Endothelial cell of umbilical vein (primary cell): ENCODE measurements around the gene DLL3. TPM values are rescaled to one million over a fixed set of nuclear protein-coding genes. Genes with fewer than 3 reads are reported as not detected.

Experiments
- BruUV-seq: library from RNA; stranded (reverse); fragments of 400-500 nt; replicated peaks from 2 replicates; lab custom pipeline; 2021; lab: Mats Ljungman, UMichigan
- CTCF ChIA-PET: fragments of 300-600, 350-600 bp; sonication (Branson Sonifier 250); formaldehyde crosslinking; loops from one replicate; lab custom pipeline; 2021; ENCODE audit warnings: antibody characterized with exemption, inconsistent platforms; lab: Charles Lee
- POLR2A ChIA-PET: fragments of 300-600, 350-600 bp; sonication (Branson Sonifier 250); formaldehyde crosslinking; loops from one replicate; lab custom pipeline; 2021; ENCODE audit warnings: antibody characterized with exemption, inconsistent platforms; lab: Charles Lee
- DNase-seq: peaks from one replicate; pipeline ENCODE4 v3.0.0-alpha.2; 2011; ENCODE audit warnings: low read depth, low spot score
- FAIRE-seq: peaks from 2 replicates; lab custom pipeline; 2011; peaks lifted over from hg19 to GRCh38; lab: Jason Lieb, UNC
- H2AFZ ChIP-seq: 2 replicates; pipeline ENCODE4 v1.6.0; 2012; ENCODE audit warnings: low read depth, low read length, control low read depth, inconsistent platforms
- H3K27ac ChIP-seq: 2 replicates; pipeline ENCODE4 v1.5.1; 2011; ENCODE audit warnings: low read depth, mild to moderate bottlenecking, control low read depth, low read length, moderate library complexity; ENCODE audit not compliant: insufficient read depth
- H3K27me3 ChIP-seq, 2 experiments: 2 replicates each; pipeline versions ENCODE4 v1.6.0 to v1.6.1; 2011; ENCODE audit warnings: low read length in 2 of 2, mixed read lengths in 1 of 2; ENCODE audit not compliant: control insufficient read depth in 2 of 2, insufficient read depth in 2 of 2
- H3K36me3 ChIP-seq, 2 experiments: 2 replicates in 1 of 2; 3 replicates in 1 of 2; pipeline ENCODE4 v1.5.1; 2011; ENCODE audit warnings: low read length in 2 of 2, mild to moderate bottlenecking in 1 of 2, moderate library complexity in 1 of 2; ENCODE audit not compliant: control insufficient read depth in 2 of 2, insufficient read depth in 2 of 2; ENCODE audit errors: extremely low read depth in 1 of 2
- H3K4me1 ChIP-seq: 3 replicates; pipeline ENCODE4 v1.5.1; 2011; ENCODE audit warnings: mild to moderate bottlenecking, low read length; ENCODE audit not compliant: control insufficient read depth, insufficient read depth; ENCODE audit errors: extremely low read depth
- H3K4me2 ChIP-seq: 2 replicates; pipeline ENCODE4 v1.6.1; 2011; ENCODE audit warnings: low read length, control low read depth, mixed read lengths; ENCODE audit not compliant: insufficient read depth
- H3K4me3 ChIP-seq, 3 experiments: fragments of 200-600 bp in 1 of 3; sonication (generic), shearing (Covaris generic) in 1 of 3; replicated peaks in 1 of 3; 2 replicates each; pipeline ENCODE4 v1.5.1; 2011 to 2016; ENCODE audit warnings: control low read depth in 3 of 3, low read length in 3 of 3, mild to moderate bottlenecking in 2 of 3, inconsistent platforms in 1 of 3, low read depth in 1 of 3, moderate library complexity in 1 of 3; ENCODE audit not compliant: insufficient read depth in 1 of 3
- H3K79me2 ChIP-seq: 2 replicates; pipeline ENCODE4 v1.6.0; 2012; ENCODE audit warnings: low read length, inconsistent platforms; ENCODE audit not compliant: control insufficient read depth, insufficient read depth
- H3K9ac ChIP-seq: replicated peaks from 2 replicates; pipeline ENCODE3; 2011; ENCODE audit warnings: low read length, control low read depth; ENCODE audit not compliant: insufficient read depth; ENCODE audit errors: extremely low read depth
- H3K9me1 ChIP-seq: replicated peaks from 3 replicates; pipeline ENCODE4 v1.6.0; 2011; ENCODE audit warnings: mild to moderate bottlenecking, low read length; ENCODE audit not compliant: control insufficient read depth, insufficient read depth; ENCODE audit errors: extremely low read depth
- H3K9me3 ChIP-seq: replicated peaks from 2 replicates; pipeline ENCODE4 v1.5.1; 2012; ENCODE audit warnings: low read length, inconsistent platforms; ENCODE audit not compliant: control insufficient read depth, insufficient read depth
- H4K20me1 ChIP-seq: replicated peaks from 2 replicates; pipeline ENCODE3; 2011; ENCODE audit warnings: mild to moderate bottlenecking, low read length; ENCODE audit not compliant: control insufficient read depth, insufficient read depth; ENCODE audit errors: extremely low read depth
- EZH2 ChIP-seq: IDR thresholded peaks from 2 replicates; pipeline ENCODE4 v1.6.1; 2012; ENCODE audit warnings: borderline replicate concordance, low read depth, mild to moderate bottlenecking, moderate library complexity, low read length, inconsistent platforms; ENCODE audit not compliant: severe bottlenecking
- FOS ChIP-seq: IDR thresholded peaks from 2 replicates; pipeline ENCODE4 v1.6.1; 2011; ENCODE audit warnings: mild to moderate bottlenecking, low read length, moderate library complexity, borderline replicate concordance; ENCODE audit not compliant: insufficient read depth
- GATA2 ChIP-seq: IDR thresholded peaks from 2 replicates; pipeline ENCODE4 v1.7.0; 2011; ENCODE audit warnings: low read depth, mild to moderate bottlenecking, moderate library complexity, mixed read lengths, low read length; ENCODE audit not compliant: insufficient read length, insufficient read depth
- JUN ChIP-seq: IDR thresholded peaks from 2 replicates; pipeline ENCODE4 v1.6.1; 2011; ENCODE audit warnings: borderline replicate concordance, low read depth; ENCODE audit not compliant: insufficient read length, insufficient read depth
- MYC ChIP-seq: IDR thresholded peaks from one replicate; pipeline ENCODE4 v1.6.1; 2011; ENCODE audit warnings: mild to moderate bottlenecking, low read depth, low read length
- POLR2AphosphoS5 ChIP-seq: IDR thresholded peaks from 2 replicates; pipeline ENCODE4 v1.6.1; 2012; ENCODE audit warnings: low read depth, mild to moderate bottlenecking, control low read depth, low read length, moderate library complexity; ENCODE audit not compliant: insufficient read depth
- dilution Hi-C: fragments of 300-500 bp; cut with MboI; formaldehyde crosslinking; loops from one replicate; pipeline ENCODE4 v1.15.0; 2019; ENCODE audit warnings: low sequenced_read_pairs; ENCODE audit not compliant: extremely low pct_ligation_motif_present
- intact Hi-C: fragments of 100-400 bp; cut with micrococcal nuclease; formaldehyde crosslinking; loops from one replicate; pipeline ENCODE4 v1.10.0; 2022
- polyA plus RNA-seq, 4 experiments: library from polyadenylated mRNA; depleted of rRNA in 3 of 4; stranded (reverse) in 3 of 4; unstranded in 1 of 4; fragments of >200 nt; gene quantifications; 2 replicates each; pipeline versions ENCODE4 v1.2.1 to v1.2.3, GENCODE V29; 2011 to 2012; ENCODE audit warnings: missing spikeins in 1 of 4
- total RNA-seq: library from RNA; stranded (reverse); gene quantifications from 2 replicates; pipeline ENCODE4 v1.2.3, GENCODE V29; 2021
- TF ChIP-seq, protein P1 (sequence below): IDR thresholded peaks from 2 replicates; pipeline ENCODE4 v1.6.1; 2011; ENCODE audit not compliant: insufficient read depth, insufficient read length
- TF ChIP-seq, protein P2 (sequence below), 2 donors: IDR thresholded peaks; 1 replicate in 1 of 2; 2 replicates in 1 of 2; pipeline ENCODE4 v1.5.1; 2011; ENCODE audit warnings: low read length in 2 of 2, mild to moderate bottlenecking in 2 of 2, moderate library complexity in 2 of 2, control low read depth in 1 of 2, inconsistent platforms in 1 of 2, low read depth in 1 of 2; ENCODE audit not compliant: insufficient read depth in 1 of 2; ENCODE audit errors: extremely low read depth in 1 of 2

Gene DLL3
- total and polyA plus RNA-seq, 2 donors (not counting 3 experiments of a cell fraction or from before 2014, with no cell fraction given): 0.40 to 0.73 TPM

DNA sequence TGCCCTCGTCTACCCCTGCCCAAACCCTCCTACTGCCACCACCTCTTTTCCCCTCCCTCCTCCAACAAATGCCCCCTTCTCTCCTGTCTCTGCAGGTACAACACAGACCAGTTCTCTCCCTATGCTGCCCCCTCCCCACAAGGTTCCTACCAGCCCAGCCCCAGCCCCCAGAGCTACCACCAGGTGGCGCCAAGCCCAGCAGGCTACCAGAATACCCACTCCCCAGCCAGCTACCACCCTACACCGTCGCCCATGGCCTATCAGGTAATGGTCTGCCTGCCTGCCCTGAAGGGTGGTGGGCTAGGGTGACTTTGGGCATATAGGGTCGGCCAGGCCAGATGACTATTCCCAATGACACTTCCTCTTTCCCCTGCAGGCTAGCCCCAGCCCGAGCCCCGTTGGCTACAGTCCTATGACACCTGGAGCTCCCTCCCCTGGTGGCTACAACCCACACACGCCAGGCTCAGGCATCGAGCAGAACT lies 24.6 kb upstream of the DLL3 start:
- ChIA-PET CTCF (interaction anchor here (0.6 to 3.9 kb wide), 29 partner anchors 10 to 1953 kb away, joined by 3 to 80 read pairs (median 4); partner anchors contain the start of genes B3GNT8, DLL3, EID2 and EID2B), POLR2A (no interaction called here)
- H3K27ac ChIP-seq: no peak overlapping the region
- H3K9me3 ChIP-seq: no peaks in the 10 kb centered on the region
- no peak overlapping the region for H3K4me3 ChIP-seq
- no peaks in the 10 kb centered on the region for H3K27me3 ChIP-seq
- H3K36me3 ChIP-seq: peaks cover 9 to 62% of the 10 kb centered on the region in 2 experiments
- H3K4me1 ChIP-seq: no peaks in the 10 kb centered on the region
- FAIRE-seq (peak; percentile 68), DNase-seq (peak; percentile 37)
- no peak overlapping the region for H3K9ac ChIP-seq
- no peaks in the 10 kb centered on the region for H4K20me1 ChIP-seq
- no peak for TF ChIP-seq MYC
- TF ChIP-seq FOS: no peak
- TF ChIP-seq GATA2: no peak
- TF ChIP-seq, protein P1, sequence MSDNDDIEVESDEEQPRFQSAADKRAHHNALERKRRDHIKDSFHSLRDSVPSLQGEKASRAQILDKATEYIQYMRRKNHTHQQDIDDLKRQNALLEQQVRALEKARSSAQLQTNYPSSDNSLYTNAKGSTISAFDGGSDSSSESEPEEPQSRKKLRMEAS: no peak
- TF ChIP-seq POLR2AphosphoS5: no peak
- TF ChIP-seq, protein P2, sequence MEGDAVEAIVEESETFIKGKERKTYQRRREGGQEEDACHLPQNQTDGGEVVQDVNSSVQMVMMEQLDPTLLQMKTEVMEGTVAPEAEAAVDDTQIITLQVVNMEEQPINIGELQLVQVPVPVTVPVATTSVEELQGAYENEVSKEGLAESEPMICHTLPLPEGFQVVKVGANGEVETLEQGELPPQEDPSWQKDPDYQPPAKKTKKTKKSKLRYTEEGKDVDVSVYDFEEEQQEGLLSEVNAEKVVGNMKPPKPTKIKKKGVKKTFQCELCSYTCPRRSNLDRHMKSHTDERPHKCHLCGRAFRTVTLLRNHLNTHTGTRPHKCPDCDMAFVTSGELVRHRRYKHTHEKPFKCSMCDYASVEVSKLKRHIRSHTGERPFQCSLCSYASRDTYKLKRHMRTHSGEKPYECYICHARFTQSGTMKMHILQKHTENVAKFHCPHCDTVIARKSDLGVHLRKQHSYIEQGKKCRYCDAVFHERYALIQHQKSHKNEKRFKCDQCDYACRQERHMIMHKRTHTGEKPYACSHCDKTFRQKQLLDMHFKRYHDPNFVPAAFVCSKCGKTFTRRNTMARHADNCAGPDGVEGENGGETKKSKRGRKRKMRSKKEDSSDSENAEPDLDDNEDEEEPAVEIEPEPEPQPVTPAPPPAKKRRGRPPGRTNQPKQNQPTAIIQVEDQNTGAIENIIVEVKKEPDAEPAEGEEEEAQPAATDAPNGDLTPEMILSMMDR (IDR thresholded peaks at IDR 0.05; ENCODE audit: extremely low read depth in 1 of 2, insufficient read depth in 1 of 2, low read depth in 1 of 2, low read length in 2 of 2): peak; percentile 81 to 95
- no peak for TF ChIP-seq EZH2
- no peak for TF ChIP-seq JUN
- BruUV-seq: no TSS peak
- no peaks in the 10 kb centered on the region for H3K79me2 ChIP-seq
- H3K4me2 ChIP-seq: no peak overlapping the region
- no peak overlapping the region for H2AFZ ChIP-seq
- no peaks in the 10 kb centered on the region for H3K9me1 ChIP-seq
- dilution Hi-C loops: no loop called here
- intact Hi-C loops: loop anchor here (1.0 kb wide), 1 partner anchor 58 kb away; the partner anchor contains the start of gene EID2B
